Measurements from ENCODE around the gene ERICH2. TPM values are rescaled to one million over a fixed set of nuclear protein-coding genes. Genes with fewer than 3 reads are reported as not detected.
A peak's percentile ranks its signal among the peaks of the same experiment; 100 is the strongest.

ERICH2 gene
- total RNA-seq, 1 experiment from 2014 or later = 2.4 TPM

GRCh38 chr2:170739507-170740046, 30.6 kb upstream of the ERICH2 start:
- Histone ChIP-seq H3K4me3 (replicated peaks in 1 of 2; ENCODE audit: low read depth in 1 of 2, low read length in 2 of 2) (peak overlapping the region in 1 of 2 experiments; percentile 32; a peak in 1 of 4 replicates), H3K27me3 (ENCODE audit: insufficient read depth, low read length) (no peaks in the 10 kb centered on the region), H4K20me1 (ENCODE audit: insufficient read depth) (no peaks in the 10 kb centered on the region), H3K9ac (ENCODE audit: low read length) (no peak overlapping the region), H3K79me2 (ENCODE audit: insufficient read depth, low read length) (no peaks in the 10 kb centered on the region), H3K36me3 (ENCODE audit: control insufficient read depth in 1 of 2, insufficient read depth in 2 of 2, low read length in 2 of 2) (no peaks in the 10 kb centered on the region), H3K4me2 (ENCODE audit: low read length) (peak overlapping the region; percentile 55), H3K27ac (ENCODE audit: low read depth, low read length) (no peak overlapping the region), H3K9me2 (ENCODE audit: insufficient read depth) (no peaks in the 10 kb centered on the region), H3K4me1 (ENCODE audit: control insufficient read depth in 1 of 2, insufficient read depth in 2 of 2, low read length in 2 of 2) (peaks cover 8 to 18% of the 10 kb centered on the region in 2 experiments), H3K9me3 (ENCODE audit: control insufficient read depth in 1 of 2, insufficient read depth in 1 of 2, low read depth in 1 of 2, low read length in 2 of 2) (no peaks in the 10 kb centered on the region), H2AFZ (ENCODE audit: low read depth, low read length, poor library complexity, severe bottlenecking) (peak overlapping the region; percentile 27)
- intact Hi-C loops (cut with micrococcal nuclease) = loop anchor here (10.0 kb wide), 1 partner anchor 55 kb away; no protein-coding TSS in a partner anchor
- ChIA-PET RAD21 (ENCODE audit: low non-redundant PET in 1 of 2, low total read pairs in 2 of 2, uncharacterized antibody in 2 of 2, unreplicated experiment in 2 of 2) (no interaction called here), CTCF (no interaction called here), POLR2A (no interaction called here)
- BruUV-seq (replicated peaks) = no TSS peak
- ATAC-seq (no peak), DNase-seq (ENCODE audit: low read depth, low spot score) (no peak)
- TF ChIP-seq JUND (IDR thresholded peaks at IDR 0.05) (no peak), EZH2phosphoT487 (IDR thresholded peaks at IDR 0.05; ENCODE audit: borderline replicate concordance) (no peak), ATF3 (IDR thresholded peaks at IDR 0.05) (no peak), EZH2 (IDR thresholded peaks at IDR 0.05) (no peak), CBX3 (IDR thresholded peaks at IDR 0.05; ENCODE audit: low read depth) (no peak), SP1 (IDR thresholded peaks at IDR 0.05; ENCODE audit: low read depth) (no peak; the same call in 1 of the 2 replicates), CEBPB (IDR thresholded peaks at IDR 0.05; ENCODE audit: low read depth) (no peak), POLR2A (IDR thresholded peaks at IDR 0.05; ENCODE audit: borderline replicate concordance, extremely low read depth, insufficient read depth, insufficient read length) (no peak), SRF (IDR thresholded peaks at IDR 0.05; ENCODE audit: low read depth) (no peak), FOSL1 (IDR thresholded peaks at IDR 0.05; ENCODE audit: low read depth) (no peak), SIN3A (IDR thresholded peaks at IDR 0.05; ENCODE audit: low read depth) (no peak), POLR2AphosphoS5 (IDR thresholded peaks at IDR 0.05; ENCODE audit: low read depth, low read length) (no peak), ZNF274 (IDR thresholded peaks at IDR 0.05; ENCODE audit: low read depth, low read length) (no peak), TCF7L2 (IDR thresholded peaks at IDR 0.05; ENCODE audit: borderline replicate concordance, extremely low read depth, insufficient read depth, insufficient read length) (no peak), RAD21 (IDR thresholded peaks at IDR 0.05; ENCODE audit: low read depth) (no peak), EGR1 (IDR thresholded peaks at IDR 0.05; ENCODE audit: low read depth) (no peak), ZFX (IDR thresholded peaks at IDR 0.05) (no peak), YY1 (IDR thresholded peaks at IDR 0.05; ENCODE audit: extremely low read depth, insufficient replicate concordance, low read depth, low read length) (no peak)
- TF ChIP-seq, protein P1, sequence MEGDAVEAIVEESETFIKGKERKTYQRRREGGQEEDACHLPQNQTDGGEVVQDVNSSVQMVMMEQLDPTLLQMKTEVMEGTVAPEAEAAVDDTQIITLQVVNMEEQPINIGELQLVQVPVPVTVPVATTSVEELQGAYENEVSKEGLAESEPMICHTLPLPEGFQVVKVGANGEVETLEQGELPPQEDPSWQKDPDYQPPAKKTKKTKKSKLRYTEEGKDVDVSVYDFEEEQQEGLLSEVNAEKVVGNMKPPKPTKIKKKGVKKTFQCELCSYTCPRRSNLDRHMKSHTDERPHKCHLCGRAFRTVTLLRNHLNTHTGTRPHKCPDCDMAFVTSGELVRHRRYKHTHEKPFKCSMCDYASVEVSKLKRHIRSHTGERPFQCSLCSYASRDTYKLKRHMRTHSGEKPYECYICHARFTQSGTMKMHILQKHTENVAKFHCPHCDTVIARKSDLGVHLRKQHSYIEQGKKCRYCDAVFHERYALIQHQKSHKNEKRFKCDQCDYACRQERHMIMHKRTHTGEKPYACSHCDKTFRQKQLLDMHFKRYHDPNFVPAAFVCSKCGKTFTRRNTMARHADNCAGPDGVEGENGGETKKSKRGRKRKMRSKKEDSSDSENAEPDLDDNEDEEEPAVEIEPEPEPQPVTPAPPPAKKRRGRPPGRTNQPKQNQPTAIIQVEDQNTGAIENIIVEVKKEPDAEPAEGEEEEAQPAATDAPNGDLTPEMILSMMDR (IDR thresholded peaks at IDR 0.05 in 2 of 3, conservative IDR thresholded peaks at IDR 0.05 in 1 of 3; ENCODE audit: borderline replicate concordance in 1 of 3, insufficient read depth in 1 of 3, low read depth in 2 of 3, low read length in 2 of 3) = no peak
- TF ChIP-seq, protein P2, sequence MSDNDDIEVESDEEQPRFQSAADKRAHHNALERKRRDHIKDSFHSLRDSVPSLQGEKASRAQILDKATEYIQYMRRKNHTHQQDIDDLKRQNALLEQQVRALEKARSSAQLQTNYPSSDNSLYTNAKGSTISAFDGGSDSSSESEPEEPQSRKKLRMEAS (IDR thresholded peaks at IDR 0.05) = no peak
